Neural progenitor cell (in vitro differentiated cells): ENCODE measurements around the gene GPAM. TPM values are rescaled to one million over a fixed set of nuclear protein-coding genes. Genes with fewer than 3 reads are reported as not detected.

Source experiments
- DNase-seq: peaks from one replicate; pipeline ENCODE4 v3.0.0-alpha.2; 2016; ENCODE audit warnings: low spot score
- H2AFZ ChIP-seq: fragments of 200-600 bp; sonication (generic); replicated peaks from 2 replicates; pipeline ENCODE4 v1.6.1; 2016; ENCODE audit warnings: antibody characterized with exemption
- H3F3A ChIP-seq: fragments of 200-600 bp; sonication (generic); 2 replicates; pipeline ENCODE4 v1.6.1; 2016; ENCODE audit warnings: antibody characterized with exemption, low read depth
- H3K27ac ChIP-seq: fragments of 200-600 bp; sonication (generic); 2 replicates; pipeline ENCODE4 v1.5.1; 2016; ENCODE audit warnings: mild to moderate bottlenecking
- H3K27me3 ChIP-seq: fragments of 200-600 bp; sonication (generic); 2 replicates; pipeline ENCODE4 v1.6.1; 2016; ENCODE audit warnings: mild to moderate bottlenecking, moderate library complexity
- H3K36me3 ChIP-seq: fragments of 200-600 bp; sonication (generic); 2 replicates; pipeline ENCODE4 v1.5.1; 2016
- H3K4me1 ChIP-seq: fragments of 200-600 bp; sonication (generic); 2 replicates; pipeline ENCODE4 v1.6.1; 2016; ENCODE audit warnings: mixed run types
- H3K4me2 ChIP-seq: fragments of 200-600 bp; sonication (generic); 2 replicates; pipeline ENCODE4 v1.6.1; 2016
- H3K4me3 ChIP-seq: fragments of 200-600 bp; sonication (generic); 2 replicates; pipeline ENCODE4 v1.5.1; 2016
- H3K79me2 ChIP-seq: fragments of 200-600 bp; sonication (generic); 2 replicates; pipeline ENCODE4 v1.6.1; 2016; ENCODE audit warnings: low read depth
- H3K9ac ChIP-seq: fragments of 200-600 bp; sonication (generic); 2 replicates; pipeline ENCODE4 v1.6.1; 2016
- H3K9me3 ChIP-seq: fragments of 200-600 bp; sonication (generic); 2 replicates; pipeline ENCODE4 v1.5.1; 2016; ENCODE audit warnings: low read depth
- H4K20me1 ChIP-seq: fragments of 200-600 bp; sonication (generic); 2 replicates; pipeline ENCODE4 v1.6.1; 2016; ENCODE audit warnings: low read depth
- H3K27ac Mint-ChIP-seq: 3 replicates; pipeline ENCODE4 v1.8.0; 2021; ENCODE audit warnings: mixed read lengths
- H3K27me3 Mint-ChIP-seq: 2 replicates; pipeline ENCODE4 v1.8.0; 2022; ENCODE audit warnings: low read depth, mild to moderate bottlenecking, inconsistent platforms, moderate library complexity, mixed read lengths; ENCODE audit not compliant: insufficient read depth
- H3K36me3 Mint-ChIP-seq: 3 replicates; pipeline ENCODE4 v1.8.0; 2021; ENCODE audit warnings: mixed read lengths
- H3K4me1 Mint-ChIP-seq: 3 replicates; pipeline ENCODE4 v1.8.0; 2021; ENCODE audit warnings: mixed read lengths
- H3K4me3 Mint-ChIP-seq: 3 replicates; pipeline ENCODE4 v1.8.0; 2021; ENCODE audit warnings: mild to moderate bottlenecking, moderate library complexity, mixed read lengths
- H3K9me3 Mint-ChIP-seq: 3 replicates; pipeline ENCODE4 v1.8.0; 2020; ENCODE audit warnings: mixed read lengths
- EZH2 ChIP-seq: fragments of 200-600 bp; sonication (generic); IDR thresholded peaks from 2 replicates; pipeline ENCODE4 v1.6.1; 2017; ENCODE audit warnings: antibody characterized with exemption, mild to moderate bottlenecking, moderate library complexity
- EZH2phosphoT487 ChIP-seq: fragments of 200-600 bp; sonication (generic); IDR thresholded peaks from 2 replicates; pipeline ENCODE4 v1.6.1; 2017; ENCODE audit warnings: antibody characterized with exemption
- total RNA-seq: library from RNA; depleted of rRNA; stranded (reverse); fragments of >200 nt; gene quantifications from 2 replicates; pipeline ENCODE4 v1.2.3, GENCODE V29; 2015; ENCODE audit warnings: low replicate concordance
- TF ChIP-seq, protein P1 (sequence below): fragments of 200-600 bp; sonication (generic); IDR thresholded peaks from 2 replicates; pipeline ENCODE4 v1.5.1; 2017; ENCODE audit warnings: antibody characterized with exemption, mild to moderate bottlenecking

The GPAM gene
- total RNA-seq, 1 donor from 2014 or later, result 18.9 TPM

DNA sequence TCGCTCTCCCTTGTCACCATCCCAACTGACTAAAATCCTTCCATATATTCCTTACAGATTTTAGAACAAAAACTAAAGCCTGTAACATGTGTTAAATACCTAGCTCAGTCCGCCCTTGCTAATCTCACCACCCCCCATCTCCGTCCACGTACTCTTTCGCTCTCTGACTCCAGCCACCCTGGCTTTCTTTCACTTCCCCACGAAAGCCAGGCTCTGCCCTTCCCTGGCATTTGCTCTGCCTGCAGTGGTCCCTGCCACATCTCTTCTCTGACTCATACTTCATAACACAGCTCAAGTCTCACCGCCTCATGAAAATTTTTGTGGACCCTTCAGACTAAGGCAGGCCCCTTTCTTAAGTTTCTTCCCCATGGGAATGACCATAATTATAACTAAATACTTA, 11.7 kb upstream of the GPAM start:
- H3K27me3 ChIP-seq, result no peaks in the 10 kb centered on the region
- no peaks in the 10 kb centered on the region for H4K20me1 ChIP-seq
- H3K36me3 ChIP-seq, result no peaks in the 10 kb centered on the region
- no peaks in the 10 kb centered on the region for H3K9me3 ChIP-seq
- no peak overlapping the region for H3K27ac ChIP-seq
- no peak overlapping the region for H2AFZ ChIP-seq
- Mint-ChIP-seq H3K9me3 (no peaks in the 10 kb centered on the region), H3K36me3 (no peaks in the 10 kb centered on the region), H3K4me3 (no peak overlapping the region), H3K27me3 (peaks cover 2% of the 10 kb centered on the region), H3K4me1 (no peaks in the 10 kb centered on the region), H3K27ac (no peak overlapping the region)
- H3K9ac ChIP-seq, result no peak overlapping the region
- no peaks in the 10 kb centered on the region for H3K4me1 ChIP-seq
- H3F3A ChIP-seq, result no peaks in the 10 kb centered on the region
- TF ChIP-seq, protein P1, sequence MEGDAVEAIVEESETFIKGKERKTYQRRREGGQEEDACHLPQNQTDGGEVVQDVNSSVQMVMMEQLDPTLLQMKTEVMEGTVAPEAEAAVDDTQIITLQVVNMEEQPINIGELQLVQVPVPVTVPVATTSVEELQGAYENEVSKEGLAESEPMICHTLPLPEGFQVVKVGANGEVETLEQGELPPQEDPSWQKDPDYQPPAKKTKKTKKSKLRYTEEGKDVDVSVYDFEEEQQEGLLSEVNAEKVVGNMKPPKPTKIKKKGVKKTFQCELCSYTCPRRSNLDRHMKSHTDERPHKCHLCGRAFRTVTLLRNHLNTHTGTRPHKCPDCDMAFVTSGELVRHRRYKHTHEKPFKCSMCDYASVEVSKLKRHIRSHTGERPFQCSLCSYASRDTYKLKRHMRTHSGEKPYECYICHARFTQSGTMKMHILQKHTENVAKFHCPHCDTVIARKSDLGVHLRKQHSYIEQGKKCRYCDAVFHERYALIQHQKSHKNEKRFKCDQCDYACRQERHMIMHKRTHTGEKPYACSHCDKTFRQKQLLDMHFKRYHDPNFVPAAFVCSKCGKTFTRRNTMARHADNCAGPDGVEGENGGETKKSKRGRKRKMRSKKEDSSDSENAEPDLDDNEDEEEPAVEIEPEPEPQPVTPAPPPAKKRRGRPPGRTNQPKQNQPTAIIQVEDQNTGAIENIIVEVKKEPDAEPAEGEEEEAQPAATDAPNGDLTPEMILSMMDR, result no peak
- TF ChIP-seq EZH2phosphoT487, result no peak
- TF ChIP-seq EZH2, result no peak
- H3K4me3 ChIP-seq, result no peak overlapping the region
- DNase-seq, result no peak
- no peaks in the 10 kb centered on the region for H3K79me2 ChIP-seq
- no peak overlapping the region for H3K4me2 ChIP-seq

DNA sequence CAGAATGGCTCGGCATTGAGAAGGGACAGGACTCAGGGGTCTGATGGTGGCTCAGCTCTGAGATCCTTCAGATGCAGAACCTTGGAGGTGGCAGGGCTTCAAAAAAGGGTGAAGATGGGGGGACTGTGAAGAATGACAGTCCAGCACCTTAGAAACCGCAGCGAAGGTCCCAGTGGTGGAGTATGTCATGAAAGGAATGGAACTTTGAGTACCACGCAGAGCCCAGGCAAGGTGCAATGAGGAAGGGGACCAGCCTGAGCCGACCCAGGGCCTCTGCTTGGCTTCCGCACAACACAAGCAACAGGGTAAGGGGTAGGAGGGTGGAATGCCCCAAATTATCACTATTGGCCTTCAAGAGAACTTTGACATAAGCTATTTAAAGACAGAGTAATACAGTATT, 8.2 kb upstream of the GPAM start:
- H3K27ac ChIP-seq, result no peak overlapping the region
- H3K9ac ChIP-seq, result no peak overlapping the region
- no peaks in the 10 kb centered on the region for H3K79me2 ChIP-seq
- peaks cover 4% of the 10 kb centered on the region for H3K27me3 Mint-ChIP-seq
- H3K27ac Mint-ChIP-seq, result no peak overlapping the region
- H3F3A ChIP-seq, result no peaks in the 10 kb centered on the region
- no peak overlapping the region for H3K4me3 Mint-ChIP-seq
- H3K4me1 Mint-ChIP-seq, result no peaks in the 10 kb centered on the region
- H3K36me3 Mint-ChIP-seq, result no peaks in the 10 kb centered on the region
- no peak overlapping the region for H3K4me2 ChIP-seq
- H2AFZ ChIP-seq, result no peak overlapping the region
- no peaks in the 10 kb centered on the region for H3K9me3 ChIP-seq
- TF ChIP-seq EZH2phosphoT487 (no peak), EZH2 (no peak)
- TF ChIP-seq, protein P1, result no peak
- no peaks in the 10 kb centered on the region for H3K27me3 ChIP-seq
- H3K36me3 ChIP-seq, result no peaks in the 10 kb centered on the region
- H3K4me3 ChIP-seq, result no peak overlapping the region
- no peaks in the 10 kb centered on the region for H3K4me1 ChIP-seq
- H3K9me3 Mint-ChIP-seq, result no peaks in the 10 kb centered on the region
- DNase-seq, result no peak
- H4K20me1 ChIP-seq, result no peaks in the 10 kb centered on the region

DNA sequence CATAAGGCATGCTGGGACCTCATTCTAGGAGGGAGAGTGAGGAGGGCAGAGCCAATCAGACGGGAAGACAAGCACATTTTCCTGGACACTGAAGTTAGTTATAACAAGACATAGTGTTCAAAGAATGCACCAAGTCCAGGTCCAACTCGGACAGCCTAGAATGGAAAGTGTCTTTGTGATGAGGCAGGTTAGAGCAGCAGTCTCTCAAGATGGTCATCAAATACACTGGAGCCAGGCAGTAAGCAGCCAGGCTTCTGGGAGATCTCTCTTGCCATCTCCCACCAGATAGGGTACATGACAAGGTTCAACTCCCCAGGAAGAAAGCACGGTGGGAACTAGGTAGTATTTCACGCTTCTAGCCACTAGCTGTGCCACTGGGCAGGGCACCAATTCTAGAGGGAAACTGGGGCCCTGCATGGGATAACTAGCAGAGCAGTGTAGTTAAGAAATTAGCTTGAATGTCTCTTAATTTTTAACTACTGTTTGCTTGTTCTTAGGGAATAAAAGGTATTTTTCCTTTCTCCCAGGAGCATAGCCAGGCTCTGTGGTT, 7.6 kb upstream of the GPAM start:
- H3K4me3 Mint-ChIP-seq, result no peak overlapping the region
- no peaks in the 10 kb centered on the region for H3K9me3 ChIP-seq
- no peaks in the 10 kb centered on the region for H3K36me3 ChIP-seq
- H3F3A ChIP-seq, result no peaks in the 10 kb centered on the region
- no peak for DNase-seq
- H3K79me2 ChIP-seq, result no peaks in the 10 kb centered on the region
- no peak overlapping the region for H3K9ac ChIP-seq
- H2AFZ ChIP-seq, result no peak overlapping the region
- no peak overlapping the region for H3K4me3 ChIP-seq
- no peak overlapping the region for H3K4me2 ChIP-seq
- no peaks in the 10 kb centered on the region for H4K20me1 ChIP-seq
- TF ChIP-seq EZH2, result no peak
- TF ChIP-seq, protein P1, result no peak
- TF ChIP-seq EZH2phosphoT487, result no peak
- H3K27me3 ChIP-seq, result no peaks in the 10 kb centered on the region
- H3K27ac ChIP-seq, result no peak overlapping the region
- H3K36me3 Mint-ChIP-seq, result no peaks in the 10 kb centered on the region
- no peak overlapping the region for H3K27ac Mint-ChIP-seq
- H3K4me1 ChIP-seq, result no peaks in the 10 kb centered on the region
- H3K9me3 Mint-ChIP-seq, result peaks cover 3% of the 10 kb centered on the region
- H3K4me1 Mint-ChIP-seq, result no peaks in the 10 kb centered on the region
- peaks cover 4% of the 10 kb centered on the region for H3K27me3 Mint-ChIP-seq
